ENCODE data around the gene PPP2R3C. TPM values are rescaled to one million over a fixed set of nuclear protein-coding genes. Genes with fewer than 3 reads are reported as not detected.

Gene PPP2R3C
- total and polyA plus RNA-seq, 2 donors (not counting 1 experiment from before 2014, with no cell fraction given) = 32.6 to 61.9 TPM

DNA sequence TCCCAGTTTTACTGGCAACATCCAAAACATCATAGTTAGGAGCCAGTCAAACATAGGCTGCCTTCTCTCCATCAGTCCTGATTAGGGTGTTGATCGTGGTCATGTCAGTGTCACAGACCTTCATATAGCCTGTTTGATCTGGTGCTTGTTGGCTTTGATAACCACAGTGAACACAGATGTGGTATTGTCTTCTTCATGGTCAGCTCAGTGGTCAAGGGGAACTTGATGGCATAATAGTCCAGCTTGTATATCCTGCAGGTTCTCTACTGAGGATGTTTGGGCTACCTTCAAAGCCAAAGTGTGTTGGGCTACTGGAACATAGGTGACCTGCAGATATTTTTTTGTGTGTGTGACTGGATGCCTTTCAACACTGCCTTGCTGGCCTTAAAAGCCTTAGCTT, 22.2 kb upstream of the PPP2R3C start:
- TF ChIP-seq, protein P1, sequence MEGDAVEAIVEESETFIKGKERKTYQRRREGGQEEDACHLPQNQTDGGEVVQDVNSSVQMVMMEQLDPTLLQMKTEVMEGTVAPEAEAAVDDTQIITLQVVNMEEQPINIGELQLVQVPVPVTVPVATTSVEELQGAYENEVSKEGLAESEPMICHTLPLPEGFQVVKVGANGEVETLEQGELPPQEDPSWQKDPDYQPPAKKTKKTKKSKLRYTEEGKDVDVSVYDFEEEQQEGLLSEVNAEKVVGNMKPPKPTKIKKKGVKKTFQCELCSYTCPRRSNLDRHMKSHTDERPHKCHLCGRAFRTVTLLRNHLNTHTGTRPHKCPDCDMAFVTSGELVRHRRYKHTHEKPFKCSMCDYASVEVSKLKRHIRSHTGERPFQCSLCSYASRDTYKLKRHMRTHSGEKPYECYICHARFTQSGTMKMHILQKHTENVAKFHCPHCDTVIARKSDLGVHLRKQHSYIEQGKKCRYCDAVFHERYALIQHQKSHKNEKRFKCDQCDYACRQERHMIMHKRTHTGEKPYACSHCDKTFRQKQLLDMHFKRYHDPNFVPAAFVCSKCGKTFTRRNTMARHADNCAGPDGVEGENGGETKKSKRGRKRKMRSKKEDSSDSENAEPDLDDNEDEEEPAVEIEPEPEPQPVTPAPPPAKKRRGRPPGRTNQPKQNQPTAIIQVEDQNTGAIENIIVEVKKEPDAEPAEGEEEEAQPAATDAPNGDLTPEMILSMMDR (conservative IDR thresholded peaks at IDR 0.05 in 1 of 2, IDR thresholded peaks at IDR 0.05 in 1 of 2; ENCODE audit: low read depth in 1 of 2, low read length in 2 of 2) = no peak
- TF ChIP-seq EZH2 (IDR thresholded peaks at IDR 0.05; ENCODE audit: low read length, missing control alignments) = no peak
- H3K9me3 ChIP-seq (ENCODE audit: control insufficient read depth, insufficient read depth, low read depth, low read length) = no peaks in the 10 kb centered on the region
- no peak overlapping the region for H3K4me2 ChIP-seq (ENCODE audit: extremely low read depth, insufficient read depth, low read length)
- H3K27ac ChIP-seq (ENCODE audit: insufficient read depth, low read length) = no peak overlapping the region
- H3K79me2 ChIP-seq (ENCODE audit: control insufficient read depth, insufficient read depth, low read length) = no peaks in the 10 kb centered on the region
- no peaks in the 10 kb centered on the region for H3K27me3 ChIP-seq (ENCODE audit: control insufficient read depth, insufficient read depth, low read length)
- DNase-seq (ENCODE audit: low read depth in 2 of 2) = no peak
- no peaks in the 10 kb centered on the region for H4K20me1 ChIP-seq (ENCODE audit: control insufficient read depth, extremely low read depth, insufficient read depth, low read length)
- H3K4me1 ChIP-seq (ENCODE audit: control insufficient read depth, extremely low read depth, insufficient read depth, low read length) = no peaks in the 10 kb centered on the region
- no peak overlapping the region for H2AFZ ChIP-seq (ENCODE audit: low read length)
- no peak overlapping the region for H3K9ac ChIP-seq (ENCODE audit: insufficient read depth, low read length)
- H3K36me3 ChIP-seq (ENCODE audit: control insufficient read depth, insufficient read depth, low read length) = no peaks in the 10 kb centered on the region
- no peak overlapping the region for H3K4me3 ChIP-seq (replicated peaks in 1 of 4; ENCODE audit: control extremely low read depth in 1 of 4, insufficient read depth in 1 of 4, low read depth in 3 of 4, low read length in 4 of 4)

DNA sequence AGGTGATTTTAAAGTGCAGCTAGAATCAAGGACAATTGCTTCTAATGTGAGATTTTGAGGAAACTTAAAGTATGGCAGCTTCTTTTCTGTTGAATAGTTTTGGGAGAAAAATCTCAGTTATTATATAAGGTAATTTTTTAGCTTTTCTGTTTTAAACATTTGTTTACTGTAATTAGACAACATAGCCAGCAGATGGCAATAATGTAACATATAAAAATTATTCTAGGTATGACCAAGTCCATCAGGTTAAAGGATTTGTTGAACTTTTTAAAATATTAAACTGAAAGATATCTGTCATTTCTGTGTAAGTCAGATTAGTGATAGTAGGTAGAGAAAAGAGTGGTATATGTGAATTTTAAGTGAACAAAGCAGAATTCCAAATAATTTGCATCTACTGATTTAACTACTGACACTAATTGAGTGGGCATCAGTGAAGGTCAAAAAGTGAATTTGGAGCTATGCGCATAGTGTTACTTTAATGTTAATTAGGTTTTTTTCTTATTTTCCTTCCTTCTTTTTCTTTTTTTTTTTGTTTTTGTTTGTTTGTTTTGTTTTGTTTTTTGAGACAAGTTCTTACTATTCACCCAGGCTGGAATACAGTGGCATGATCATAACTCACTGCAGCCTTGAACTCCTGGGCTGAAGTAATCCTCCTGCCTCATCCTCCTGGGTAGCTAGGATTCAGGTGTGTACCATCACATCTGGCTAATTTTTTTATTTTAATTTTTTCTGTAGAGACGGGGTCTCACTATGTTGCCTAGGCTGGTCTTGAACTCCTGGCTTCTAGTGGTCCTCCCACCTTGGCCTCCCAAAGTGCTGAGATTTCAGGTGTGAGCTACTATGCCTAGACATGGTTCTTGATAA, 19.2 kb upstream of the PPP2R3C start:
- Histone ChIP-seq H4K20me1 (ENCODE audit: control insufficient read depth, extremely low read depth, insufficient read depth, low read length) (no peaks in the 10 kb centered on the region), H3K4me3 (replicated peaks in 1 of 4; ENCODE audit: control extremely low read depth in 1 of 4, insufficient read depth in 1 of 4, low read depth in 3 of 4, low read length in 4 of 4) (no peak overlapping the region), H2AFZ (ENCODE audit: low read length) (no peak overlapping the region), H3K79me2 (ENCODE audit: control insufficient read depth, insufficient read depth, low read length) (no peaks in the 10 kb centered on the region), H3K4me1 (ENCODE audit: control insufficient read depth, extremely low read depth, insufficient read depth, low read length) (no peaks in the 10 kb centered on the region), H3K27ac (ENCODE audit: insufficient read depth, low read length) (no peak overlapping the region), H3K9me3 (ENCODE audit: control insufficient read depth, insufficient read depth, low read depth, low read length) (no peaks in the 10 kb centered on the region), H3K27me3 (ENCODE audit: control insufficient read depth, insufficient read depth, low read length) (no peaks in the 10 kb centered on the region), H3K4me2 (ENCODE audit: extremely low read depth, insufficient read depth, low read length) (no peak overlapping the region), H3K9ac (ENCODE audit: insufficient read depth, low read length) (no peak overlapping the region), H3K36me3 (ENCODE audit: control insufficient read depth, insufficient read depth, low read length) (no peaks in the 10 kb centered on the region)
- peak; percentile 15 to 62 for DNase-seq (ENCODE audit: low read depth in 2 of 2)
- no peak for TF ChIP-seq EZH2 (IDR thresholded peaks at IDR 0.05; ENCODE audit: low read length, missing control alignments)
- TF ChIP-seq, protein P1 (conservative IDR thresholded peaks at IDR 0.05 in 1 of 2, IDR thresholded peaks at IDR 0.05 in 1 of 2; ENCODE audit: low read depth in 1 of 2, low read length in 2 of 2) = peak in 1 of 2 donors; percentile 2

- no peak for TF ChIP-seq EZH2 (IDR thresholded peaks at IDR 0.05; ENCODE audit: low read length, missing control alignments)
- TF ChIP-seq, protein P1 (conservative IDR thresholded peaks at IDR 0.05 in 1 of 2, IDR thresholded peaks at IDR 0.05 in 1 of 2; ENCODE audit: low read depth in 1 of 2, low read length in 2 of 2) = no peak
- no peak overlapping the region for H2AFZ ChIP-seq (ENCODE audit: low read length)
- no peaks in the 10 kb centered on the region for H3K36me3 ChIP-seq (ENCODE audit: control insufficient read depth, insufficient read depth, low read length)
- no peaks in the 10 kb centered on the region for H4K20me1 ChIP-seq (ENCODE audit: control insufficient read depth, extremely low read depth, insufficient read depth, low read length)
- H3K4me3 ChIP-seq (replicated peaks in 1 of 4; ENCODE audit: control extremely low read depth in 1 of 4, insufficient read depth in 1 of 4, low read depth in 3 of 4, low read length in 4 of 4) = no peak overlapping the region
- no peaks in the 10 kb centered on the region for H3K79me2 ChIP-seq (ENCODE audit: control insufficient read depth, insufficient read depth, low read length)
- H3K9ac ChIP-seq (ENCODE audit: insufficient read depth, low read length) = no peak overlapping the region
- no peak overlapping the region for H3K4me2 ChIP-seq (ENCODE audit: extremely low read depth, insufficient read depth, low read length)
- no peak for DNase-seq (ENCODE audit: low read depth in 2 of 2)
- H3K27me3 ChIP-seq (ENCODE audit: control insufficient read depth, insufficient read depth, low read length) = no peaks in the 10 kb centered on the region
- no peaks in the 10 kb centered on the region for H3K9me3 ChIP-seq (ENCODE audit: control insufficient read depth, insufficient read depth, low read depth, low read length)
- no peaks in the 10 kb centered on the region for H3K4me1 ChIP-seq (ENCODE audit: control insufficient read depth, extremely low read depth, insufficient read depth, low read length)
- no peak overlapping the region for H3K27ac ChIP-seq (ENCODE audit: insufficient read depth, low read length)
Measured at GRCh38 chr14:35138585-35138984, 16.8 kb upstream of the PPP2R3C start.
